Adrenal gland (tissue), 12 donors: ENCODE results near the gene BACH1. TPM values are rescaled to one million over a fixed set of nuclear protein-coding genes. Genes with fewer than 3 reads are reported as not detected.

Experiments
- DNase-seq, 7 donors: peaks; one replicate each; pipeline ENCODE4 v3.0.0-alpha.2; 2019 to 2020
- H3K27ac ChIP-seq, 5 donors: fragments of 200-600 bp; sonication (generic) in 4 of 5; 1 replicate in 3 of 5; 2 replicates in 2 of 5; pipeline versions ENCODE4 v1.5.1 to v1.8.0; 2016 to 2020; ENCODE audit warnings: mild to moderate bottlenecking in 1 of 5
- H3K27me3 ChIP-seq: fragments of 200-600 bp; 2 replicates; pipeline ENCODE4 v1.8.0; 2021
- H3K36me3 ChIP-seq, 2 donors: fragments of 200-600 bp; replicated peaks in 1 of 2; 1 replicate in 1 of 2; 2 replicates in 1 of 2; pipeline versions ENCODE4 v1.5.1 to v1.8.0; 2018 to 2022
- H3K4me1 ChIP-seq, 2 donors: fragments of 200-600 bp; replicated peaks in 1 of 2; 1 replicate in 1 of 2; 2 replicates in 1 of 2; pipeline versions ENCODE4 v1.5.1 to v1.8.0; 2018 to 2021
- H3K4me3 ChIP-seq, 4 donors: fragments of 200-600 bp; sonication (generic) in 3 of 4; one replicate each; pipeline ENCODE4 v1.5.1; 2016 to 2018
- H3K9me3 ChIP-seq, 3 donors: fragments of 200-600 bp; sonication (generic) in 1 of 3; replicated peaks in 1 of 3; 1 replicate in 2 of 3; 2 replicates in 1 of 3; pipeline versions ENCODE4 v1.5.1 to v1.8.0; 2016 to 2021
- POLR2A ChIP-seq, 2 donors: fragments of 450-650 bp; IDR thresholded peaks; one replicate each; pipeline ENCODE4 v1.6.1; 2017; ENCODE audit warnings: antibody characterized with exemption in 2 of 2, mild to moderate bottlenecking in 2 of 2, moderate library complexity in 1 of 2
- WGBS, 4 donors: extraction: QIAGEN DNeasy Blood & Tissue Kit in 2 of 4; methylation state at CpG; one replicate each; pipeline versions ENCODE4 v1.1.5 to v1.1.7; 2013 to 2017; 5-methylcytosine and 5-hydroxymethylcytosine counted together
- intact Hi-C, 2 donors: fragments of 100-400 bp; cut with DNase I; formaldehyde crosslinking; loops; one replicate each; pipeline versions ENCODE4 v1.14.1 to v1.15.0; 2022 to 2023
- polyA plus RNA-seq, 3 donors: library from polyadenylated mRNA; stranded (reverse); fragments of 200-250 nt in 2 of 3; fragments of 350-450 nt in 1 of 3; fragmentation: Illumina TruSeq in 1 of 3; extraction: RNeasy Lipid Tissue Mini Kit (QIAGEN cat#74804) in 1 of 3; gene quantifications; one replicate each; pipeline ENCODE4 v1.2.3, GENCODE V29; 2013 to 2014
- total RNA-seq, 9 donors: library from RNA; depleted of rRNA in 4 of 9; stranded (reverse); fragments of >200 nt in 4 of 9; fragments of 120-200 nt in 1 of 9; fragmentation: NEBNext Ultra II Directional in 1 of 9; extraction: Animal tissue kit (Norgen Biotek cat#: 25700) in 1 of 9; gene quantifications; one replicate each; pipeline versions ENCODE4 v1.1.0 to v1.2.4, GENCODE V29; 2013 to 2023
- TF ChIP-seq, protein P1 (sequence below), 6 experiments: fragments of 450-650 bp in 4 of 6; fragments of 200-600 bp in 2 of 6; sonication (generic) in 1 of 6; IDR thresholded peaks; 1 replicate in 5 of 6; 2 replicates in 1 of 6; pipeline versions ENCODE4 v1.5.1 to v1.8.0; 2016 to 2021; ENCODE audit warnings: antibody characterized with exemption in 6 of 6, mild to moderate bottlenecking in 2 of 6, moderate library complexity in 1 of 6
- donor health status: healthy with polysubstance abuse.
- donor health status: Bipolar disorder and iron deficiency.
- donor health status: DM: yes; HTN: yes; CAD: no.
- donor health status: DM: no; HTN: no; CAD: no.
- donor health status: DM: no; HTN: no; CAD: no.
- donor health status: DM: yes; HTN: yes; CAD: no.

BACH1 gene
- total and polyA plus RNA-seq, 12 donors = 5.1 to 61.2 (median 38.6) TPM

DNA sequence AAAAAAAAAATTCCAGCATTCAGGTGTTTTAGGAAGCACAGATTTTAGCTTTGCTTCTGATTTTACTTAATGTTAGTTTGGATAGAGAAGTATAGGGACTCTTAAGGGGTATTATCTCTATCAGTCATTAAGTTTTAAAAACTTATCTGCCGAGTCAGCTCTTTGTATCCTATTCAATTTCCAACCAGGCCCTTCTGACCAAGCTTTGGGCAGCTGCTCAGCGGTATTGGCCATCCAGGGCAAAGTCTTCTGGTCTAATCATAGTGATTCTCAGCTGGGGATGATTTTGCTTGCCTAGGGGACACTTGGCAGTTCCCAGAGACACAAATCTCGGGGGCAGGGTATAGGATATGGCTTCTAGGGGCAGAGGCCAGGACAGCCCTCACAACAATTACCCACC, 47.6 kb downstream of the BACH1 start:
- Histone ChIP-seq H3K4me1 (peaks cover 0 to 9% of the 10 kb centered on the region in 2 donors), H3K36me3 (peaks cover 0 to 8% of the 10 kb centered on the region in 2 donors)
- intact Hi-C loops = no loop called here

DNA sequence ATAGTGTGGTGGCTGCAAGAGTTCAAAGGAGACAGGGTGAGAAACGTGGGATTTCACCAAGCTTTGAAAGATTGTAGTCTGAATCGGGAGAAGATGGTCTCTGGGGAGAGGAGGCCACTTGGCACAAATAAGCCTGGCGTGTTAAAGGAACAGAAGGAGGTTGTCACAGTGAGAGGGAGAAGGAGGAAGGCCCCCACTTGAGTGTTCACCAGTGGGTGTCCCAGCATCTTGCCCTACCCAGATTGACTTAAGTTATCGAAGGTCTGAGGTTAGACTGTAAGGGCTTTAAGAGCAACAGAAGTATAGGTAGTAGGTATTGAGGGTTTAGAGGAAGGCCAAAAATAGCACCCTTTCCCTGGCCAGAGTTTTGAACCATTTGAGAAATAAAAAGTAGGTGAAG, 48.0 kb downstream of the BACH1 start:
- Histone ChIP-seq H3K36me3 (peaks cover 0 to 8% of the 10 kb centered on the region in 2 donors), H3K4me1 (peaks cover 0 to 9% of the 10 kb centered on the region in 2 donors), H3K27me3 (no peaks in the 10 kb centered on the region), H3K27ac (peak overlapping the region in 1 of 5 donors; percentile 35), H3K9me3 (no peaks in the 10 kb centered on the region), H3K4me3 (no peak overlapping the region)
- intact Hi-C loops = no loop called here
- TF ChIP-seq, protein P1, sequence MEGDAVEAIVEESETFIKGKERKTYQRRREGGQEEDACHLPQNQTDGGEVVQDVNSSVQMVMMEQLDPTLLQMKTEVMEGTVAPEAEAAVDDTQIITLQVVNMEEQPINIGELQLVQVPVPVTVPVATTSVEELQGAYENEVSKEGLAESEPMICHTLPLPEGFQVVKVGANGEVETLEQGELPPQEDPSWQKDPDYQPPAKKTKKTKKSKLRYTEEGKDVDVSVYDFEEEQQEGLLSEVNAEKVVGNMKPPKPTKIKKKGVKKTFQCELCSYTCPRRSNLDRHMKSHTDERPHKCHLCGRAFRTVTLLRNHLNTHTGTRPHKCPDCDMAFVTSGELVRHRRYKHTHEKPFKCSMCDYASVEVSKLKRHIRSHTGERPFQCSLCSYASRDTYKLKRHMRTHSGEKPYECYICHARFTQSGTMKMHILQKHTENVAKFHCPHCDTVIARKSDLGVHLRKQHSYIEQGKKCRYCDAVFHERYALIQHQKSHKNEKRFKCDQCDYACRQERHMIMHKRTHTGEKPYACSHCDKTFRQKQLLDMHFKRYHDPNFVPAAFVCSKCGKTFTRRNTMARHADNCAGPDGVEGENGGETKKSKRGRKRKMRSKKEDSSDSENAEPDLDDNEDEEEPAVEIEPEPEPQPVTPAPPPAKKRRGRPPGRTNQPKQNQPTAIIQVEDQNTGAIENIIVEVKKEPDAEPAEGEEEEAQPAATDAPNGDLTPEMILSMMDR (IDR thresholded peaks at IDR 0.05) = no peak
- no peak for TF ChIP-seq POLR2A (IDR thresholded peaks at IDR 0.05)
- WGBS, 4 donors = 88 to 96% (median 89%) methylated on average over 4 of the region's 4 CpGs
- no peak for DNase-seq

More for the DNA sequence above, 47.6 kb downstream of the BACH1 start:
- 83 to 98% (median 94%) methylated on average over 2 to 3 of the region's 3 CpGs for WGBS, 4 donors
- no peaks in the 10 kb centered on the region for H3K27me3 ChIP-seq
- TF ChIP-seq, protein P1 (IDR thresholded peaks at IDR 0.05) = no peak
- TF ChIP-seq POLR2A (IDR thresholded peaks at IDR 0.05) = no peak
- no peak overlapping the region for H3K4me3 ChIP-seq
- H3K27ac ChIP-seq = no peak overlapping the region
- DNase-seq = no peak
- no peaks in the 10 kb centered on the region for H3K9me3 ChIP-seq

DNA sequence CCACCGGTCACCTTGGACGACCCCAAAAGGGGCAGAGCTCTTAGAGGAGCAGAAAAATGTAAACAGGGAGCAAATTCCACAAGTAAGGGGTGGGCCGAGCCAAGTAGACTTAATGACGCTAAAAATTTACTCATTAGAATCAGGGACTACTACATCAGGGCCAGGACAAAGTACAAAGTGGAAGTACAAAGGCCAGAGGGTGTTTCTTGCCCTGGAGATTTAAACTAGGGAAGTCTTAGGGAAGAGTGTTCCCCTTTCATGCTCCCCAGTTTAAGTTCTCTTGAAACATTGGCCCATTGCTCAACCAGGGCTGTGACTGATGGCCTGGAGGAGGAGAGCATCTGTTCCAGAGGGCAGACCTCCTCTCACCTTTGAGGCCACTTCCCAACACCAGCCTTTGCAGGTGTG, 48.6 kb downstream of the BACH1 start:
- Histone ChIP-seq H3K4me1 (peaks cover 0 to 9% of the 10 kb centered on the region in 2 donors), H3K36me3 (peaks cover 0 to 8% of the 10 kb centered on the region in 2 donors), H3K27ac (peak overlapping the region in 1 of 5 donors; percentile 35), H3K27me3 (no peaks in the 10 kb centered on the region), H3K4me3 (no peak overlapping the region), H3K9me3 (no peaks in the 10 kb centered on the region)
- WGBS, 4 donors = 64 to 80% (median 78%) methylated on average over 4 of the region's 4 CpGs
- intact Hi-C loops = no loop called here
- TF ChIP-seq POLR2A (IDR thresholded peaks at IDR 0.05) = no peak
- TF ChIP-seq, protein P1 (IDR thresholded peaks at IDR 0.05) = no peak
- peak in 3 of 7 donors; percentile 9 to 30 (median 19) for DNase-seq

DNA sequence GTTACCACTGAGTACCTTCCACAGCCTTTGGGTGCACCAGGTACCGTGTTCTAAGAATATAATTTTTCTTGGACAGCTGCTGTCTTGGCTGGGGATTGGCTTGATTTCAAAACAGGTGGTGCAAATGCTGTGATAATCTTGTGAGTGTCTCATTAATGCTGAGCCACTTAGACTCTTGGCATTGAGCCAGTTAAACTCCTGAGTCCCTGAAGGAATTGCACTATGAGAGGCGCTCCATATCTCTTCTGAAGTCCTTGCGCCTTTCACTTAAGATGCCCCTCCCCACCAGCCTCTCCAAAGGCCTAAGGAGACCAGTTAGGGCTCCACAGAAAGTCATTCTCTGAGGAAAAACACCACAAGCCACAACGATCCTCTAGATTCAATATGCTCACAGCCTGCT, 51.0 kb downstream of the BACH1 start:
- H3K36me3 ChIP-seq = no peaks in the 10 kb centered on the region
- TF ChIP-seq POLR2A (IDR thresholded peaks at IDR 0.05) = no peak
- TF ChIP-seq, protein P1 (IDR thresholded peaks at IDR 0.05) = no peak
- WGBS, 4 donors = 91 to 97% (median 93%) methylated on average over 4 of the region's 4 CpGs
- no peaks in the 10 kb centered on the region for H3K9me3 ChIP-seq
- intact Hi-C loops = loop anchor here in 1 of 2 donors (10.0 kb wide), 1 partner anchor 195 kb away; no protein-coding TSS in a partner anchor
- H3K27ac ChIP-seq = no peak overlapping the region
- no peak for DNase-seq
- H3K4me1 ChIP-seq = no peaks in the 10 kb centered on the region
- H3K27me3 ChIP-seq = no peaks in the 10 kb centered on the region
- H3K4me3 ChIP-seq = no peak overlapping the region
